IPS-20b (cell line): ENCODE measurements around the gene AGXT.

ENCODE experiments used
- H3K27ac ChIP-seq: one replicate; pipeline ENCODE4 v1.5.1; 2013; ENCODE audit warnings: low read length
- H3K27me3 ChIP-seq: 2 replicates; pipeline ENCODE4 v1.6.1; 2013; ENCODE audit warnings: mild to moderate bottlenecking, low read length, inconsistent platforms; ENCODE audit not compliant: insufficient read depth
- H3K36me3 ChIP-seq: 2 replicates; pipeline ENCODE4 v1.6.1; 2013; ENCODE audit warnings: low read depth, mild to moderate bottlenecking, inconsistent platforms, low read length, moderate library complexity; ENCODE audit not compliant: insufficient read depth
- H3K4me1 ChIP-seq: 2 replicates; pipeline ENCODE4 v1.6.1; 2013; ENCODE audit warnings: mild to moderate bottlenecking, control low read depth, inconsistent platforms, low read length, moderate library complexity; ENCODE audit not compliant: insufficient read depth
- H3K4me3 ChIP-seq: 2 replicates; pipeline ENCODE4 v1.5.1; 2013; ENCODE audit warnings: mild to moderate bottlenecking, low read length, inconsistent platforms
- H3K9ac ChIP-seq: 2 replicates; pipeline ENCODE4 v1.6.1; 2013; ENCODE audit warnings: low read depth, mild to moderate bottlenecking, inconsistent platforms, low read length, moderate library complexity
- H3K9me3 ChIP-seq: 2 replicates; pipeline ENCODE4 v1.6.1; 2013; ENCODE audit warnings: mild to moderate bottlenecking, low read depth, low read length, inconsistent platforms; ENCODE audit not compliant: insufficient read depth

AGXT gene

GRCh38 chr2:240868286-240869108, at the start of gene AGXT:
Gene AGXT, plus strand, starts transcription at chr2:240868824. Its CDS starts 42 bp downstream, at chr2:240868866.
- no peaks in the 10 kb centered on the region for H3K9me3 ChIP-seq
- H3K27ac ChIP-seq, result no peak within 1 kb of the TSS
- no peaks in the 10 kb centered on the region for H3K27me3 ChIP-seq
- H3K4me3 ChIP-seq, result no peak within 1 kb of the TSS
- H3K4me1 ChIP-seq, result no peaks in the 10 kb centered on the region
- no peak within 1 kb of the TSS for H3K9ac ChIP-seq
- no peaks in the 10 kb centered on the region for H3K36me3 ChIP-seq

- Histone ChIP-seq H3K9ac (peak overlapping the region; percentile 88; the same call in 1 of the 2 replicates), H3K9me3 (no peaks in the 10 kb centered on the region)
Measured at GRCh38 chr2:240819126-240819857, 49.3 kb upstream of the AGXT start.

GRCh38 chr2:240819858-240820606, 48.6 kb upstream of the AGXT start, which contains the start of gene KIF1A:
Gene KIF1A, minus strand, starts transcription at chr2:240820219. Its CDS starts 22,467 bp downstream, at chr2:240797752.
- Histone ChIP-seq H3K4me3 (peak within 1 kb of the TSS; percentile 83), H3K9ac (peak within 1 kb of the TSS; percentile 88; the same call in 1 of the 2 replicates)

More at GRCh38 chr2:240819126-240819857, 49.3 kb upstream of the AGXT start:
- Histone ChIP-seq H3K4me1 (peaks cover 14% of the 10 kb centered on the region; the same call in 1 of the 2 replicates), H3K4me3 (peak overlapping the region; percentile 83), H3K27ac (peak overlapping the region; percentile 71), H3K27me3 (peaks cover 42% of the 10 kb centered on the region), H3K36me3 (peaks cover 22% of the 10 kb centered on the region)

GRCh38 chr2:240820607-240821428, 47.8 kb upstream of the AGXT start:
- peaks cover 9% of the 10 kb centered on the region for H3K36me3 ChIP-seq
- H3K4me3 ChIP-seq, result peak overlapping the region; percentile 78
- H3K4me1 ChIP-seq, result peaks cover 14% of the 10 kb centered on the region; the same call in 1 of the 2 replicates
- no peak overlapping the region for H3K27ac ChIP-seq
- no peaks in the 10 kb centered on the region for H3K9me3 ChIP-seq
- H3K9ac ChIP-seq, result peak overlapping the region; percentile 79; the same call in 1 of the 2 replicates
- H3K27me3 ChIP-seq, result peaks cover 54% of the 10 kb centered on the region

More at GRCh38 chr2:240819858-240820606, 48.6 kb upstream of the AGXT start, which contains the start of gene KIF1A:
- Histone ChIP-seq H3K9me3 (no peaks in the 10 kb centered on the region), H3K4me1 (peaks cover 14% of the 10 kb centered on the region; the same call in 1 of the 2 replicates), H3K27me3 (peaks cover 49% of the 10 kb centered on the region), H3K36me3 (peaks cover 15% of the 10 kb centered on the region), H3K27ac (peak within 1 kb of the TSS; percentile 71)

GRCh38 chr2:240821429-240821778, 47.2 kb upstream of the AGXT start:
- Histone ChIP-seq H3K4me3 (peak overlapping the region; percentile 78; the same call in 1 of the 2 replicates), H3K27ac (no peak overlapping the region), H3K9ac (peak overlapping the region; percentile 79; the same call in 1 of the 2 replicates), H3K4me1 (peaks cover 14% of the 10 kb centered on the region; the same call in 1 of the 2 replicates), H3K36me3 (peaks cover 3% of the 10 kb centered on the region), H3K9me3 (no peaks in the 10 kb centered on the region), H3K27me3 (peaks cover 57% of the 10 kb centered on the region)

- no peaks in the 10 kb centered on the region for H3K9me3 ChIP-seq
- no peak overlapping the region for H3K4me3 ChIP-seq
- H3K4me1 ChIP-seq, result peaks cover 11% of the 10 kb centered on the region; the same call in 1 of the 2 replicates
- H3K27ac ChIP-seq, result no peak overlapping the region
- no peak overlapping the region for H3K9ac ChIP-seq
- peaks cover 67% of the 10 kb centered on the region for H3K27me3 ChIP-seq
- H3K36me3 ChIP-seq, result no peaks in the 10 kb centered on the region
Measured at GRCh38 chr2:240822280-240822847, 46.3 kb upstream of the AGXT start.

- H3K27me3 ChIP-seq, result peaks cover 69% of the 10 kb centered on the region
- H3K9ac ChIP-seq, result no peak overlapping the region
- H3K27ac ChIP-seq, result no peak overlapping the region
- no peak overlapping the region for H3K4me3 ChIP-seq
- no peaks in the 10 kb centered on the region for H3K4me1 ChIP-seq
- no peaks in the 10 kb centered on the region for H3K9me3 ChIP-seq
- no peaks in the 10 kb centered on the region for H3K36me3 ChIP-seq
Measured at GRCh38 chr2:240823449-240824336, 44.9 kb upstream of the AGXT start.

GRCh38 chr2:240825476-240825875, 43.1 kb upstream of the AGXT start:
- Histone ChIP-seq H3K36me3 (no peaks in the 10 kb centered on the region), H3K9ac (no peak overlapping the region), H3K27me3 (peaks cover 86% of the 10 kb centered on the region), H3K27ac (no peak overlapping the region), H3K9me3 (no peaks in the 10 kb centered on the region), H3K4me3 (no peak overlapping the region), H3K4me1 (no peaks in the 10 kb centered on the region)

- H3K4me1 ChIP-seq, result no peaks in the 10 kb centered on the region
- no peak overlapping the region for H3K27ac ChIP-seq
- peak overlapping the region; percentile 67 for H3K4me3 ChIP-seq
- no peaks in the 10 kb centered on the region for H3K9me3 ChIP-seq
- H3K27me3 ChIP-seq, result peaks cover 55% of the 10 kb centered on the region
- H3K9ac ChIP-seq, result no peak overlapping the region
- H3K36me3 ChIP-seq, result no peaks in the 10 kb centered on the region
Measured at GRCh38 chr2:240831594-240832204, 36.9 kb upstream of the AGXT start.
